Smooth muscle cell (in vitro differentiated cells): ENCODE results near the gene CPA3. TPM values are rescaled to one million over a fixed set of nuclear protein-coding genes. Genes with fewer than 3 reads are reported as not detected.

Experiments used
- DNase-seq: peaks from one replicate; lab custom pipeline; 2025; ENCODE audit not compliant: unreplicated experiment; lab: John Stamatoyannopoulos, UW
- H2AFZ ChIP-seq: fragments of 200-600 bp; sonication (generic); 2 replicates; pipeline ENCODE4 v1.6.0; 2016; ENCODE audit warnings: antibody characterized with exemption, low read depth, mild to moderate bottlenecking
- H3F3A ChIP-seq: fragments of 200-600 bp; sonication (generic); 2 replicates; pipeline ENCODE4 v1.6.0; 2017; ENCODE audit warnings: antibody characterized with exemption, low read depth
- H3K27ac ChIP-seq: fragments of 200-600 bp; sonication (generic); 2 replicates; pipeline ENCODE4 v1.5.1; 2016; ENCODE audit warnings: low read depth, mild to moderate bottlenecking
- H3K27me3 ChIP-seq: fragments of 200-600 bp; sonication (generic); 2 replicates; pipeline ENCODE4 v1.6.1; 2016; ENCODE audit warnings: low read depth, mild to moderate bottlenecking
- H3K36me3 ChIP-seq: fragments of 200-600 bp; sonication (generic); 2 replicates; pipeline ENCODE4 v1.5.1; 2016; ENCODE audit warnings: low read depth
- H3K4me1 ChIP-seq: fragments of 200-600 bp; sonication (generic); 2 replicates; pipeline ENCODE4 v1.5.1; 2016; ENCODE audit warnings: low read depth
- H3K4me2 ChIP-seq: fragments of 200-600 bp; sonication (generic); 2 replicates; pipeline ENCODE4 v1.6.0; 2016; ENCODE audit warnings: mild to moderate bottlenecking
- H3K4me3 ChIP-seq: fragments of 200-600 bp; sonication (generic); 2 replicates; pipeline ENCODE4 v1.5.1; 2016; ENCODE audit warnings: mild to moderate bottlenecking
- H3K79me2 ChIP-seq: fragments of 200-600 bp; sonication (generic); 2 replicates; pipeline ENCODE4 v1.6.0; 2016; ENCODE audit warnings: low read depth, mild to moderate bottlenecking
- H3K9ac ChIP-seq: fragments of 200-600 bp; sonication (generic); 2 replicates; pipeline ENCODE4 v1.6.0; 2016; ENCODE audit warnings: low read depth
- H3K9me3 ChIP-seq: fragments of 200-600 bp; sonication (generic); replicated peaks from 2 replicates; pipeline ENCODE4 v1.5.1; 2016; ENCODE audit warnings: low read depth
- H4K20me1 ChIP-seq: fragments of 200-600 bp; sonication (generic); 2 replicates; pipeline ENCODE4 v1.6.0; 2016; ENCODE audit warnings: low read depth
- WGBS: methylation state at CpG from one replicate; pipeline ENCODE4 v1.1.7; 2016; ENCODE audit warnings: low lambda C conversion rate; 5-methylcytosine and 5-hydroxymethylcytosine counted together
- polyA plus RNA-seq: library from polyadenylated mRNA; unstranded; fragments of >200 nt; fragmentation: Nextera tagmentation; extraction: Ambion mirVana; gene quantifications from 2 replicates; pipeline ENCODE4 v1.2.1, GENCODE V29; 2016
- total RNA-seq: library from RNA; depleted of rRNA; stranded (reverse); fragments of >200 nt; gene quantifications from 2 replicates; pipeline ENCODE4 v1.2.3, GENCODE V29; 2014
- TF ChIP-seq, protein P1 (sequence below): fragments of 200-600 bp; sonication (generic); IDR thresholded peaks from 2 replicates; pipeline ENCODE4 v1.5.1; 2017; ENCODE audit warnings: borderline replicate concordance, mild to moderate bottlenecking, antibody characterized with exemption; ENCODE audit not compliant: insufficient read depth, poor library complexity, severe bottlenecking

Gene CPA3
- total and polyA plus RNA-seq, 2 experiments from 2014 or later = not detected

DNA sequence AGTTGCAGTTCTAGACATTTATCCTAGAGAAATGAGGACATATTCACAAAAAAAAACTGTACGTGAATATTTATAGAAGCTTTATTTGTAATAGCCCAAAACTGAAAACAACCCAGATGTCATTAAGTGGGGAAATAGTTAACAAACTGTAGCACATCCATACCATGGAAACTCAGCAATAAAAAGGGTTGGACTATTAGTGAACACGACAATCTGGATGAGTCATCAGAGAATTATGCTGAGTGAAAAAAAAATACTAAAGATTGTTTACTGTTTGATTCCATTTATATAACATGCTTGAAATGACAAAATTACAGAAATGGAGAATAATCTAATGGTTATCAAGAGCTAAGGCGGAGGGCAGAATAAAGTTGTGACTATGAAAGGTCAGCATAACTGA lies 59.5 kb downstream of the CPA3 start:
- Histone ChIP-seq H3K9me3 (no peaks in the 10 kb centered on the region), H3K4me3 (no peak overlapping the region), H3K27me3 (no peaks in the 10 kb centered on the region), H3K4me1 (no peaks in the 10 kb centered on the region), H3K9ac (no peak overlapping the region), H3K36me3 (no peaks in the 10 kb centered on the region), H4K20me1 (no peaks in the 10 kb centered on the region), H3K27ac (no peak overlapping the region), H3K4me2 (no peak overlapping the region), H3F3A (no peaks in the 10 kb centered on the region), H3K79me2 (no peaks in the 10 kb centered on the region), H2AFZ (no peak overlapping the region)
- TF ChIP-seq, protein P1, sequence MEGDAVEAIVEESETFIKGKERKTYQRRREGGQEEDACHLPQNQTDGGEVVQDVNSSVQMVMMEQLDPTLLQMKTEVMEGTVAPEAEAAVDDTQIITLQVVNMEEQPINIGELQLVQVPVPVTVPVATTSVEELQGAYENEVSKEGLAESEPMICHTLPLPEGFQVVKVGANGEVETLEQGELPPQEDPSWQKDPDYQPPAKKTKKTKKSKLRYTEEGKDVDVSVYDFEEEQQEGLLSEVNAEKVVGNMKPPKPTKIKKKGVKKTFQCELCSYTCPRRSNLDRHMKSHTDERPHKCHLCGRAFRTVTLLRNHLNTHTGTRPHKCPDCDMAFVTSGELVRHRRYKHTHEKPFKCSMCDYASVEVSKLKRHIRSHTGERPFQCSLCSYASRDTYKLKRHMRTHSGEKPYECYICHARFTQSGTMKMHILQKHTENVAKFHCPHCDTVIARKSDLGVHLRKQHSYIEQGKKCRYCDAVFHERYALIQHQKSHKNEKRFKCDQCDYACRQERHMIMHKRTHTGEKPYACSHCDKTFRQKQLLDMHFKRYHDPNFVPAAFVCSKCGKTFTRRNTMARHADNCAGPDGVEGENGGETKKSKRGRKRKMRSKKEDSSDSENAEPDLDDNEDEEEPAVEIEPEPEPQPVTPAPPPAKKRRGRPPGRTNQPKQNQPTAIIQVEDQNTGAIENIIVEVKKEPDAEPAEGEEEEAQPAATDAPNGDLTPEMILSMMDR = no peak
- 53% methylated on average over 3 of the region's 3 CpGs for WGBS
- DNase-seq = no peak

DNA sequence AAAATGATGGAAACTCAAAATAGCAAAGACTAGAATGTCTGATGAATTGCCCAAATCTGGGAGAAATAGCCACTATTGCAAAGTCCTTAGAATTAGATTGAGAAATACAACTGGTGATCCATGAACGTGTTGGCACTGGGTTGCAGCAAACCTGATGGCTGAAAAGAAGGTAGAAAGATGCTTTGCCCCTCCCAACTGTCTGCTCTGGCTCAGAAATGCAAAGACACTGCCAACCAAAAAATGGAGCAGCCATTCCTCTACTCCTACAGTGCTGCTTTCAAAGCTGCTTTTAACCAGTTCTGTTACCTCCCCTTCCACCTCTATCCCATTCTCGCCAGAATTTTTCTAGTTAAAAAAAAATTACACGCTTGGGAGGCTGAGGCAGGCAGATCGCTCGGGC lies 60.7 kb downstream of the CPA3 start:
- Histone ChIP-seq H3K9me3 (no peaks in the 10 kb centered on the region), H3F3A (no peaks in the 10 kb centered on the region), H2AFZ (no peak overlapping the region), H3K27ac (no peak overlapping the region), H3K9ac (no peak overlapping the region), H3K4me1 (no peaks in the 10 kb centered on the region), H3K4me3 (no peak overlapping the region), H3K27me3 (no peaks in the 10 kb centered on the region), H3K36me3 (no peaks in the 10 kb centered on the region), H3K4me2 (no peak overlapping the region), H4K20me1 (no peaks in the 10 kb centered on the region), H3K79me2 (no peaks in the 10 kb centered on the region)
- TF ChIP-seq, protein P1 = no peak
- 82% methylated on average over 5 of the region's 5 CpGs for WGBS
- DNase-seq = no peak

DNA sequence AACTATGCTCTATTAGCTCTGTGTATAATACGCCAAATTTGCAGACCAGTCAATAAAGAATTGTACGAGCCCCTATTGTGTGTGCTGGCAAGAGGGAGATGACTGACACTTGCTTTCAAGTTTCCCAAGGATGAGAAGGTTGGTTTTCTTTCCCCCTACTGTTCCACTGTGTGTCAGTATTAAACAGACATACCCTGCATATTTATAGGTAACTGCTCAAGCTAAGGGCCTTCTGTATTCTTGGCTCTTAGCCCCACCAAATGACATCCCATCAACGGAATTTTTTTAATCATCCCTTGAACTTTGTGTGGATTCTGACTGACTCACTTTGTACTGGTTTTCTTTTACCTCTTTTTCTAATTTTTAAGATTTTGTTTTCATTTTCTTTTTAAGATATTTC lies 65.7 kb downstream of the CPA3 start:
- H3K27ac ChIP-seq = no peak overlapping the region
- WGBS = 86% methylated on average over 3 of the region's 3 CpGs
- no peaks in the 10 kb centered on the region for H3F3A ChIP-seq
- no peak overlapping the region for H3K4me2 ChIP-seq
- H3K36me3 ChIP-seq = no peaks in the 10 kb centered on the region
- no peak for DNase-seq
- no peaks in the 10 kb centered on the region for H4K20me1 ChIP-seq
- no peaks in the 10 kb centered on the region for H3K27me3 ChIP-seq
- TF ChIP-seq, protein P1 = no peak
- H3K9ac ChIP-seq = no peak overlapping the region
- H3K79me2 ChIP-seq = no peaks in the 10 kb centered on the region
- no peaks in the 10 kb centered on the region for H3K9me3 ChIP-seq
- no peak overlapping the region for H3K4me3 ChIP-seq
- no peaks in the 10 kb centered on the region for H3K4me1 ChIP-seq
- H2AFZ ChIP-seq = no peak overlapping the region

DNA sequence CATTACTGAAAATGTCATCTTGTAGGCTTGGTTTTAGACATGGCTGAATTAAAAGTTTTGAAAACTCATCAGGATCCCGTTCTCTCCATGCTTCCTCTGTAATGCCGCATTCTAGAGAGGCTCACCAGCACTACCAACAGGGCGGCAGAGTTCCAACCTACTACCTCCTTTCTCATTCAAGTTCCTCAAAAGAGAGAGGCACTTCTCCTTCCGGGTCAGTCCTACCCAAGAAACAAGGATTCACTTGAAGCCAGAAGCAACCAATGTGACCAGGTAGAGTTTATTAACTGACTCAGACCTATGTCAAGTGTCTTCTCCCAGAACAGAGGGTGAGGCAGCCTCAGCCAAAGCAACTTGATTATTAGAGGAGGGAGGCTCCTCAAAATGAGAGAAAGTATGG lies 66.5 kb downstream of the CPA3 start:
- Histone ChIP-seq H3K27ac (no peak overlapping the region), H3F3A (no peaks in the 10 kb centered on the region), H3K4me1 (no peaks in the 10 kb centered on the region), H3K79me2 (no peaks in the 10 kb centered on the region), H3K27me3 (no peaks in the 10 kb centered on the region), H2AFZ (no peak overlapping the region), H4K20me1 (no peaks in the 10 kb centered on the region), H3K4me2 (no peak overlapping the region), H3K36me3 (no peaks in the 10 kb centered on the region), H3K9ac (no peak overlapping the region), H3K9me3 (no peaks in the 10 kb centered on the region), H3K4me3 (no peak overlapping the region)
- TF ChIP-seq, protein P1 = no peak
- DNase-seq = no peak
- 89% methylated on average over 4 of the region's 4 CpGs for WGBS
